Neural crest cell (in vitro differentiated cells): ENCODE data around the gene FNDC3B. TPM values are rescaled to one million over a fixed set of nuclear protein-coding genes. Genes with fewer than 3 reads are reported as not detected.

ENCODE experiments used
- DNase-seq: peaks from one replicate; pipeline ENCODE4 v3.0.0; 2021; ENCODE audit warnings: low read depth, mixed read lengths, low spot score
- H3K27ac Mint-ChIP-seq: one replicate; pipeline ENCODE4 v1.8.0; 2021; ENCODE audit warnings: mild to moderate bottlenecking, mixed read lengths; ENCODE audit not compliant: unreplicated experiment
- H3K27me3 Mint-ChIP-seq: 2 replicates; pipeline ENCODE4 v1.8.0; 2021; ENCODE audit warnings: low read depth, mild to moderate bottlenecking, mixed read lengths
- H3K36me3 Mint-ChIP-seq: 2 replicates; pipeline ENCODE4 v1.8.0; 2021; ENCODE audit warnings: low read depth, mild to moderate bottlenecking, mixed read lengths
- H3K4me1 Mint-ChIP-seq: 2 replicates; pipeline ENCODE4 v1.8.0; 2021; ENCODE audit warnings: mixed read lengths
- H3K4me3 Mint-ChIP-seq: one replicate; pipeline ENCODE4 v1.8.0; 2021; ENCODE audit warnings: mild to moderate bottlenecking, mixed read lengths
- H3K9me3 Mint-ChIP-seq: 2 replicates; pipeline ENCODE4 v1.8.0; 2021; ENCODE audit warnings: mixed read lengths
- CTCF ChIP-seq: fragments of 200-600 bp; sonication (generic); conservative IDR thresholded peaks from 2 replicates; pipeline ENCODE4 v1.5.0; 2021; ENCODE audit warnings: antibody characterized with exemption, mild to moderate bottlenecking
- total RNA-seq: library from RNA; stranded (reverse); gene quantifications from 2 replicates; pipeline ENCODE4 v1.2.1, GENCODE V29; 2021

FNDC3B gene
- total RNA-seq, 1 donor from 2014 or later: 41.5 TPM

- no peak for TF ChIP-seq CTCF
- peaks cover 9% of the 10 kb centered on the region for H3K36me3 Mint-ChIP-seq
- H3K4me3 Mint-ChIP-seq: no peak overlapping the region
- H3K27ac Mint-ChIP-seq: no peak overlapping the region
- H3K9me3 Mint-ChIP-seq: no peaks in the 10 kb centered on the region
- peaks cover 67% of the 10 kb centered on the region for H3K4me1 Mint-ChIP-seq
- H3K27me3 Mint-ChIP-seq: no peaks in the 10 kb centered on the region
- no peak for DNase-seq
Measured at GRCh38 chr3:172129498-172129849, 90.1 kb downstream of the FNDC3B start.

- no peaks in the 10 kb centered on the region for H3K27me3 Mint-ChIP-seq
- TF ChIP-seq CTCF: no peak
- no peak overlapping the region for H3K4me3 Mint-ChIP-seq
- peaks cover 62% of the 10 kb centered on the region for H3K4me1 Mint-ChIP-seq
- no peaks in the 10 kb centered on the region for H3K9me3 Mint-ChIP-seq
- H3K36me3 Mint-ChIP-seq: peaks cover 7% of the 10 kb centered on the region
- DNase-seq: no peak
- peak overlapping the region; percentile 4 for H3K27ac Mint-ChIP-seq
Measured at GRCh38 chr3:172129850-172130716, 90.7 kb downstream of the FNDC3B start.

GRCh38 chr3:172130717-172131050 lies 91.3 kb downstream of the FNDC3B start:
- peaks cover 7% of the 10 kb centered on the region for H3K36me3 Mint-ChIP-seq
- H3K4me3 Mint-ChIP-seq: no peak overlapping the region
- no peaks in the 10 kb centered on the region for H3K27me3 Mint-ChIP-seq
- peaks cover 62% of the 10 kb centered on the region for H3K4me1 Mint-ChIP-seq
- no peaks in the 10 kb centered on the region for H3K9me3 Mint-ChIP-seq
- TF ChIP-seq CTCF: no peak
- no peak for DNase-seq
- peak overlapping the region; percentile 4 for H3K27ac Mint-ChIP-seq

- TF ChIP-seq CTCF: no peak
- Mint-ChIP-seq H3K27ac (peak overlapping the region; percentile 1), H3K4me3 (no peak overlapping the region), H3K9me3 (no peaks in the 10 kb centered on the region), H3K4me1 (peaks cover 61% of the 10 kb centered on the region), H3K27me3 (no peaks in the 10 kb centered on the region), H3K36me3 (peaks cover 7% of the 10 kb centered on the region)
- no peak for DNase-seq
Measured at GRCh38 chr3:172131746-172132145, 92.4 kb downstream of the FNDC3B start.

- DNase-seq: no peak
- Mint-ChIP-seq H3K9me3 (no peaks in the 10 kb centered on the region), H3K27me3 (no peaks in the 10 kb centered on the region), H3K4me3 (no peak overlapping the region), H3K36me3 (peaks cover 7% of the 10 kb centered on the region), H3K27ac (peak overlapping the region; percentile 1), H3K4me1 (peaks cover 60% of the 10 kb centered on the region)
- no peak for TF ChIP-seq CTCF
Measured at GRCh38 chr3:172132159-172132586, 92.8 kb downstream of the FNDC3B start.
